Heart right ventricle (tissue), 16 donors: ENCODE measurements around the gene OXGR1. TPM values are rescaled to one million over a fixed set of nuclear protein-coding genes. Genes with fewer than 3 reads are reported as not detected.

Source experiments
- ATAC-seq, 8 donors: fragments of 200-7000 bp; cut with Tn5 transposase; one replicate each; pipeline ENCODE4 v1.9.1; 2020; ENCODE audit warnings: mild to moderate bottlenecking in 8 of 8, moderate library complexity in 8 of 8, moderate number of reproducible peaks in 1 of 8
- DNase-seq, 2 donors: peaks; one replicate each; pipeline ENCODE4 v3.0.0-alpha.2; 2020
- H3K27ac ChIP-seq, 10 donors: fragments of 200-600 bp; sonication (generic) in 2 of 10; one replicate each; pipeline versions ENCODE4 v1.5.0 to v1.8.0; 2020 to 2022; ENCODE audit warnings: mild to moderate bottlenecking in 3 of 10
- H3K27me3 ChIP-seq, 7 donors: fragments of 200-600 bp; one replicate each; pipeline ENCODE4 v1.8.0; 2021 to 2022; ENCODE audit warnings: mild to moderate bottlenecking in 2 of 7
- H3K36me3 ChIP-seq, 9 donors: fragments of 200-600 bp; sonication (generic) in 1 of 9; one replicate each; pipeline versions ENCODE4 v1.5.0 to v1.8.0; 2020 to 2022; ENCODE audit warnings: mild to moderate bottlenecking in 2 of 9
- H3K4me1 ChIP-seq, 9 donors: fragments of 200-600 bp; sonication (generic) in 1 of 9; one replicate each; pipeline versions ENCODE4 v1.5.0 to v1.8.0; 2020 to 2022; ENCODE audit warnings: mild to moderate bottlenecking in 4 of 9
- H3K4me3 ChIP-seq, 10 donors: fragments of 200-600 bp; sonication (generic) in 2 of 10; one replicate each; pipeline versions ENCODE4 v1.5.0 to v1.8.0; 2020 to 2022; ENCODE audit warnings: mild to moderate bottlenecking in 7 of 10, moderate library complexity in 2 of 10
- H3K9me3 ChIP-seq, 11 donors: fragments of 200-600 bp in 10 of 11; sonication (generic) in 2 of 11; one replicate each; pipeline versions ENCODE4 v1.5.0 to v1.8.0; 2013 to 2022; ENCODE audit warnings: mild to moderate bottlenecking in 2 of 11, control low read depth in 1 of 11, moderate library complexity in 1 of 11
- WGBS, 2 donors: extraction: QIAGEN DNeasy Blood & Tissue Kit; methylation state at CpG; one replicate each; pipeline ENCODE4 v1.1.7; 2013; ENCODE audit warnings: inconsistent platforms in 1 of 2; 5-methylcytosine and 5-hydroxymethylcytosine counted together
- intact Hi-C, 10 donors: fragments of 100-400 bp; cut with DNase I; formaldehyde crosslinking; loops; one replicate each; pipeline versions ENCODE4 v1.11.1 to v1.14.2; 2022
- polyA plus RNA-seq, 2 donors: library from polyadenylated mRNA; stranded (reverse); fragments of 200-250 nt; gene quantifications; one replicate each; pipeline ENCODE4 v1.2.3, GENCODE V29; 2013
- total RNA-seq, 10 donors: library from RNA; stranded (reverse); fragmentation: NEBNext Ultra II Directional in 3 of 10; extraction: Animal tissue kit (Norgen Biotek cat#: 25700) in 3 of 10; gene quantifications; one replicate each; pipeline versions ENCODE4 v1.2.1 to v1.2.4, GENCODE V29; 2021 to 2023
- TF ChIP-seq, protein P1 (sequence below), 9 donors: fragments of 200-600 bp; sonication (generic) in 2 of 9; IDR thresholded peaks; one replicate each; pipeline versions ENCODE4 v1.5.0 to v1.8.0; 2021 to 2022; ENCODE audit warnings: antibody characterized with exemption in 9 of 9, mild to moderate bottlenecking in 5 of 9, moderate library complexity in 1 of 9
- donor health status: Arrhythmogenic right ventricular cardiomyopathy.
- donor health status: ischemic (EF 13 %, LVEDD 7.1; RV severe dilation, severe dysfunction).
- donor health status: healthy with polysubstance abuse.
- donor health status: DM: no; HTN: yes; CAD: no.
- donor health status: DM: no; HTN: no; CAD: no.
- donor health status: ischemic (EF 25% LVEDD 6.9; RV normal size, moderate dysfunction).
- donor health status: ischemic (EF 25% LVEDD 5.7; RV mildly dilated, moderate dysfunction).
- donor health status: healthy.
- donor health status: DM: yes; HTN: yes; CAD: no.
- donor health status: Ischemic cardiomyopathy.
- donor health status: ischemic (EF 35%, LVEDD 5.7; RV mildly dilated, moderate dysfunction).
- donor health status: nonischemic (EF 11% LVEDD 7.7; RV severe dilation, severe dysfunction).
- donor health status: DM: yes; HTN: yes; CAD: no.
- donor health status: PGD.
- donor health status: ischemic (EF 29% LVEDD 5.4; RV normal size, mild dysfunction).
- donor health status: nonischemic (EF 23%, LVEDD 6.1; RV moderate dilation, normal function).

The OXGR1 gene
- total and polyA plus RNA-seq, 12 donors: 0.06 to 0.28 (median 0.21) TPM; not detected in 7

DNA sequence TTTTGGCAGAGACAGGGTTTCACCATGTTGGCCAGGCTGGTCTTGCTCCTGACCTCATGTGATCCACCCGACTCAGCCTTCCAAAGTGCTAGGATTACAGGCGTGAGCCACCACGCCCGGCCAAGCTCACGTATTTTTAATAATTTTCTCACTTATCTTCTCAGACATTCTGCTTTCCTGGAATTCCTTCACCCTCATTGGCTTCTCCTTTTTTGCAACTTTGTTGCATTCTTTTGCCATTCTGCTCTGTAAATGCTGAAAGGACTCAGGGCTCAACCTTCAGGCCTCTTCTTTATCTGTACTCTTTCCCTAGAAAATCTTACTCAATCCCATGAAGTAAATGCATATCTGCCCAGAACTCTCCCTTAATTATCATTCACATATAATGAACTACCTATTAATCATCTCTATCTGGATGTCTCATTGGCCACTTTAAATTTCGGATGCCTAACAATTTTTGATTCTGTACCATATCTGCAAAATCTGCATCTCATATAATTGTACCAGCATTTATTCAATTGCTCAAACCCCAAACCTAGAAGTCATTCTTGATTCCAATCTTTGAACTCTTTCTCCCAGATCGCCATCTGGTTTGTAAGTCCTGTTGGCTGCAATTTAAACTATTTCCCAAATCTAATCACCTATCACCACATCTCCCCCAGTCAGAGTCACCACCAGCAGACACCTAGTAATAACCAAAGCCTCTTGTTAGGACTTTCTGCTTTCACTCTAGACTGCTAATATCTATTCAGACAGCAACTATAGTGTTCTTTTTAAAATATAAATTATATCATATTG is 18.2 kb upstream of the OXGR1 start:
- WGBS, 2 donors: 85 to 86% methylated on average over 7 of the region's 7 CpGs
- no peak for ATAC-seq
- H3K9me3 ChIP-seq: no peaks in the 10 kb centered on the region
- H3K4me1 ChIP-seq: no peaks in the 10 kb centered on the region
- peaks cover 0 to 5% (median 0%) of the 10 kb centered on the region in 7 donors for H3K27me3 ChIP-seq
- TF ChIP-seq, protein P1, sequence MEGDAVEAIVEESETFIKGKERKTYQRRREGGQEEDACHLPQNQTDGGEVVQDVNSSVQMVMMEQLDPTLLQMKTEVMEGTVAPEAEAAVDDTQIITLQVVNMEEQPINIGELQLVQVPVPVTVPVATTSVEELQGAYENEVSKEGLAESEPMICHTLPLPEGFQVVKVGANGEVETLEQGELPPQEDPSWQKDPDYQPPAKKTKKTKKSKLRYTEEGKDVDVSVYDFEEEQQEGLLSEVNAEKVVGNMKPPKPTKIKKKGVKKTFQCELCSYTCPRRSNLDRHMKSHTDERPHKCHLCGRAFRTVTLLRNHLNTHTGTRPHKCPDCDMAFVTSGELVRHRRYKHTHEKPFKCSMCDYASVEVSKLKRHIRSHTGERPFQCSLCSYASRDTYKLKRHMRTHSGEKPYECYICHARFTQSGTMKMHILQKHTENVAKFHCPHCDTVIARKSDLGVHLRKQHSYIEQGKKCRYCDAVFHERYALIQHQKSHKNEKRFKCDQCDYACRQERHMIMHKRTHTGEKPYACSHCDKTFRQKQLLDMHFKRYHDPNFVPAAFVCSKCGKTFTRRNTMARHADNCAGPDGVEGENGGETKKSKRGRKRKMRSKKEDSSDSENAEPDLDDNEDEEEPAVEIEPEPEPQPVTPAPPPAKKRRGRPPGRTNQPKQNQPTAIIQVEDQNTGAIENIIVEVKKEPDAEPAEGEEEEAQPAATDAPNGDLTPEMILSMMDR (IDR thresholded peaks at IDR 0.05): no peak
- no peak for DNase-seq
- H3K36me3 ChIP-seq: no peaks in the 10 kb centered on the region
- no peak overlapping the region for H3K27ac ChIP-seq
- no peak overlapping the region for H3K4me3 ChIP-seq
- intact Hi-C loops: loop anchor here in 6 of 10 donors (10.0 kb wide), 3 partner anchors 782 to 802 kb away; no protein-coding TSS in a partner anchor

DNA sequence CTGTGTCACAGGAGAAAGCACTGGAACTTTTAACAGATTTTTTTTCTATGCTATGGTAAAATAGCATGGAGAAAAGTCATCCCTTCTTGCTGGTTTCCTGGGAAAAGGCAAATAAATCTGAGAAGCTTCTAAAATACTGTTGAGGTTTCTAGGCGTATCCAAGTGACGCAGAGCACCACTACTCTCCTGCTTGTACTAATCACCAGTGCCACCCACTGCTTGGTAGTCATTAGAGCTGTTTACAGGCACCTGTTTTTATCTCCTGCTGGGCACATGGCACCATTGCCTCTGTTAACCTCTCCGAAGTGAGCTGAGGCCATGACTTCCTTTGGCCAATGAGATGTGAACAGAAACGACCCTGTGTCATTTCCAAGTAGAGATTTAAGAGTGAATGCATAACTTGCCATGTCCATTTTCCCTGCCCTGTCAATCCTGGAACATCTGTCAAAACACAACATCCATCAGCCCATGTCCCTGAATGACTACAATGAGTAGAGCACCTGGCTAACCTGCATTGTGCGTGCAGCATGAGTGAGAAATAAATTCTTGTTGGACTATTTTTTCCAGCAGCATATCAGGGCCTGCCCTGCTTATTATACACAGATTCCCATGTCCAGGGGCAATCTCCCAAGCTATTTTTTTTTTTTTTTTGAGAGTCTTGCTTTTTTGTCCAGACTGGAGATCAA is 17.3 kb upstream of the OXGR1 start:
- ATAC-seq (no peak), DNase-seq (no peak)
- Histone ChIP-seq H3K4me1 (no peaks in the 10 kb centered on the region), H3K27me3 (no peaks in the 10 kb centered on the region), H3K4me3 (no peak overlapping the region), H3K27ac (no peak overlapping the region), H3K36me3 (no peaks in the 10 kb centered on the region), H3K9me3 (no peaks in the 10 kb centered on the region)
- intact Hi-C loops: loop anchor here in 6 of 10 donors (10.0 kb wide), 3 partner anchors 783 to 803 kb away; no protein-coding TSS in a partner anchor
- TF ChIP-seq, protein P1 (IDR thresholded peaks at IDR 0.05): no peak
- WGBS, 2 donors: 79 to 84% methylated on average over 5 of the region's 5 CpGs

DNA sequence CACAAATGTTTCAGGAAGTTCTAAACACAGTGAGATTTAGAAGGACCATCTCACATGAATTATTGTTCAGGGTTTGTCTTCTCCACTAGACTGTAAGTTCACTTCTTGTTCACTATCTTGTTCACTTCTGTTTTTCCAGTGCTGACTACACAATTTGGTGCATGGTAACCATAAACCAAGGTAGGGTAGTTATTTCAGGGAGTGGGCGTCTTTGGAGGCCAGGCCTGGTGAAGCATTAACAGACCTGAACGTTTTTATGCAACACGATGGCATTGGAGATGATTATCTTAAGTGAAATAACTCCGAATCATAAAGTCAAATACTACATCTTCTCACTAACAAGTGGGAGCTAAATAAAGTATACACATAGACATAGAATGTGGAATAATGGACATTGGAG is 14.4 kb upstream of the OXGR1 start:
- 75 to 77% methylated on average over 4 of the region's 4 CpGs for WGBS, 2 donors
- peaks cover 0 to 5% (median 0%) of the 10 kb centered on the region in 7 donors for H3K27me3 ChIP-seq
- TF ChIP-seq, protein P1 (IDR thresholded peaks at IDR 0.05): no peak
- no peak for DNase-seq
- no peak overlapping the region for H3K4me3 ChIP-seq
- peaks cover 0 to 7% (median 0%) of the 10 kb centered on the region in 9 donors for H3K4me1 ChIP-seq
- no peak overlapping the region for H3K27ac ChIP-seq
- no peaks in the 10 kb centered on the region for H3K9me3 ChIP-seq
- H3K36me3 ChIP-seq: no peaks in the 10 kb centered on the region
- intact Hi-C loops: no loop called here
- ATAC-seq: no peak

DNA sequence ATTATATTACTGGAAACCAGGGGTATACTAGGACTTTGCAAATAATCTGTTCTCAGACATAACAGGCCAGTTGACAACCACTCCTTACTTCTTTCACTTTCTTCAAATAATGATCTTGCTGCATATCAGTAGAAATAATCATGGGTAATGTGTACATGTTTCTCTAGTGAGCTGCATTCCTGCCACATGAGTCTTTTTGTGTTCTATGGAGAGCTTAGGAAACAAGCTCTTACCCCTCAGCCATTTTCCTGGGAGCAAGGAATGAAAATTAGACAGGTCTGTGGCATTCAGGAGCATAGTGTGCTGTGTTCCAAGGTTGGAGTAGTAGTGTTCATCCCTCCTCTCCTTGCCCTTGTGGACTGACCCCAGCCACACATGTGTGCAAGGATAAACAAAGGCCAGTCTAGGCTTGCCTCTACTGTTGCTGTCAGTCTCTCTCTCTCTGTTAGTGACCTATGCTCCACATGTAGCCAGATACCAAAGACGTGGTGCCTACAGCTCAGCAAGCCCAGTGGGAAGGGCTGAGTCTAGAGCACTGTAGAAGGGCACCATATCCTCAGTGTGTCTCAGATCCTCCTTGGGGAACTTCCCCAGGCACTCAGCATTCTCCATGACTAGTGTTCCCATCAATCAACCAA is 11.5 kb upstream of the OXGR1 start:
- 62 to 82% methylated on average over 1 of the region's 1 CpG for WGBS, 2 donors

More for the DNA sequence above, 11.5 kb upstream of the OXGR1 start:
- no peak for DNase-seq
- no peaks in the 10 kb centered on the region for H3K9me3 ChIP-seq
- H3K4me3 ChIP-seq: no peak overlapping the region
- no peak for ATAC-seq
- intact Hi-C loops: no loop called here
- H3K4me1 ChIP-seq: peaks cover 0 to 23% (median 0%) of the 10 kb centered on the region in 9 donors
- TF ChIP-seq, protein P1 (IDR thresholded peaks at IDR 0.05): no peak
- H3K27me3 ChIP-seq: peaks cover 0 to 16% (median 2%) of the 10 kb centered on the region in 7 donors
- H3K36me3 ChIP-seq: no peaks in the 10 kb centered on the region
- H3K27ac ChIP-seq: no peak overlapping the region
